Fibroblast of skin of scalp (primary cell): ENCODE data around the gene VSTM4.

ENCODE experiments used
- DNase-seq: peaks from one replicate; pipeline ENCODE4 v3.0.0-alpha.2; 2013

Gene VSTM4

DNA sequence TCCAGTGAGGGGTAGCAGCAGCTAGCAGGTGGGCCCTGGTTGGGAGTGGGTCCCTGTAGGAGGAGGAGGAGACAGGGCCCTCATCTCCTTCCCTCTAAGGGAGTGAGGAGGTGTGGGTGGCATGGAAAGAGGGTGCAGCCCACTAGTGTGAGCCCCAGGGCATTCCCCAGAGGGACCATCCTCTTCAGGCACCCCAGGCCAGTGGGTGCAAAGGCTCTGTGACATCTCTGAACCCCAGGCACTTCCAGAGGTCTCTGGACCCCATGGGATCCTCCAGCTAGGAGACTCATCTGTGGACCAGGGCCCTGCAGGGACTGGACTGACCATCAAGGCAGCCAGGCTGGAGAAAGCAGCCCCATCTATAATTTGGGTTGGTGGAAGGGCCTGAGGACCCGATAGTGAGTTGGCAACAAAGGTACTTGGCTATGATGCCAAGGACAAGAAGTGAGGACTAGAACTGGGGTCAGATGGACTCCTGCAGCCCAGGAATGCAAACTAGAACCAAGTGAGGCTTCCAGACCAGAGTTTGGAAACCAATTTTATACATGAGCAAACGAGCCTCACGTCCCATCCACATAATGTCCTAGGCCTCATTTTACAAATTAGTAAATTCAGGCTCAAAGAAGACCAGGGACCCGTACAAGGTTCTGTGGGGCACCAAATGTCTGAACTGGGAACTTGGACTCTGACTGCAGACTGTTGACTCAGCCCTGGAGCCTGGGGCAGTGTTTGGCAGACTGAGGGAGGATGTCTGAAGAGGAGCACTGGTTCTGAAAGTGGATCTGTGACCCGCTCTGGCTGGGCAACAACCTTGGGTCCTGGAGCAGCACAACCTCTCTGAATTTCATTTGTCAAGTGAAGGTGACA lies 1.4 kb upstream of the VSTM4 start:
- no peak for DNase-seq

DNA sequence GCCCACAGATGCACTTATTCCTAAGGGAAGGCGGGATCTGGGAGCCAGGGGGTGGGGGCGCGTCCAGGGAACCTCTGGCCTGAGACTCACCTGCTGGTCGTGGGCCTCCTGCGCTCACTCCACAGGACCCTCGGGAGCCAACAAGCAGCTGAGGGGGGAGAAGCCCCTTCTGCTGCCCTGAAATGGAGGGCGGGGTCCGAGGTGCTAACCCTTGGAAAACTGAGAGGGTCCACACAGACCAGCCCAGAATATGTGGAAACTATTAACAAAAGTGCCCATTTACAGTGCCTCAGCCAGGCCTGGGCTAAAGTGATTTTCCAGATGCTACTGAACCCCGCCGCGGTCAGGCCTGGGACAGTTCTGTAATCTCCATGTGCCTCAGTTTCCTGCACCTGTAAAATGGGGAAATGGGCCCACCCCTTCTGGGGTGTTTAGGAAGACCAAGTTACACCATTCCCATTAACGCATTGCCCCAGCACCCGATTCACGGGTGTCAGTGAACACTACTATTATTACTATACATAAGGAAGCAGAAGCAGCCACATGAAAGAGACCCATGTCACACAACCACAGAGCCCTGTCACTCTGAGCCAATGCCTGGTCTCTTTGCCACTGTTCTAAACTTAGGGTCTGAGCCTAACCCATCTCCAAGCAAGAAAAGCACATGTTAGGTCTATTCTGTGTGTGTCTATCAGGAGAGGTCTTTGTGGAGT lies 630 bp upstream of the VSTM4 start:
- no peak for DNase-seq

DNA sequence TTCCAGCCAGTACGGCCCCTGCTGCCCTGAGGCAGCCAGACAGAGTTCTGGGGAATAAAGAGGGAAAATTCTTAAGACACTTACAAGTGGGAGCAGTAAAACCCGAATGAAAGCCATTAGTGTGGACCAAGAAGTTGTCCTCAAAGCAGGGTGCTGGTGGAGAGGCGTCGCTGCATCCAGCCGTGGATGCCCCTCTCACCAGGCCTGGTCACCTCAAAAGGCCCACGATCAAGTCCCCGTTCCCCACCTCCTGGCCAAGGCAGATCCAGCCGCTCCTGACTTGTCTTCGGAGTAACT lies 656 bp downstream of the VSTM4 start:
- no peak for DNase-seq

DNA sequence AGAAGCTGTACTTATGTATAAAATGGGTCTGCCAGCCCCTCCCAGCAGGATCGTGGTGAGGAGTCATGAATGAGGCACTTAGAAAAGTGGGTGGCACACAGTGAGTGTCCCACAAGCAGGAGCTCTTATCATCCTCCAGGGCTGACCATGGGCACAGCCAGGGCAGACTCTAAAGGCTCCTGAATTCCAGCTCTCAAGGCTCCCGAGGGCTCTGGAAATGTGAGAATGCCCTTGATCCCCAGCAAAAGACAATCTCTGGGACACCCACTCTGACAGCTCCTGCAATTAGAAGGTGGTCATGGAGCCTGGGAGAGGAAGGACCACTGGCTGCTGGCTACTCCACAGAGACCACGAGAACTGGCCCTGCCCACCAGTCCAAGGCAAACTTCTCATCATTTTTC lies 1.6 kb downstream of the VSTM4 start:
- DNase-seq = peak; percentile 33

DNA sequence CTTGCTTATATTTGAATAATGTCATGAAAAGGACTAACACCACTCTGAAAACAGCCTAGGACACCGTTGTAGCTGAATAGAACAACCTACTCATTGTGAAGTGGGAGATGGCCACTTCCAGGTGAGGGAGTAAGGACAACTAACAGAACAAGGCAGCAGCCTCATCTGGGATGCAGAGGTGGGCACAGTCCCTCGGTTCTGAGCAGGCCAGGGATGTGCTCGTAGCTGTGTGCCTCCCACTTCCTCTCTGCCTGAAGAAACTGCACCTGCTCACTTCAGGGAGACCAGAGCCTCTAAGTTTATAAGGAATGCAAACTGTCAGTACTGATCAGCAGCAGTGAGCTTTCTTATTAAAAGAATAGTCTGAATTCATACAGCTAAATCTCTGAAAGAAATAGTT lies 2.5 kb downstream of the VSTM4 start:
- DNase-seq = no peak

DNA sequence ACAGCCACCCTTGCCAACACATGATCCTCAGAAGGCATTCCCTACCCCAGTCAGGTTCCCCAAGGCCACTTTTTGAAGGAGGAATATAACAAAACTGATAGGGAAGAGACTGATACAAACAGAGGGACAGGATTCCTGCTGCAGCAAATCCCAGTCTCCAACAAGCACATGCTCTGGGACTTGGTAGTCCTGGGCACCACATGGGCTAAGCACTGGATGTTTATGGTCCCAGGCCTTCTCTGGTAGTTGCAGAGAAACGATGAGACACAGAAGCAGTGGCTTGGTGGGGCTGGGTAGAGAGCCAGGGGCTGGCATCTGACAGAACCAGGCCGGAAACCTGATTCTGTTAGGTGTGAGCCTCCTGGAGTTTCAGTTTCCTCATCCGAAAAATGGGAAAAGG lies 3.2 kb downstream of the VSTM4 start:
- no peak for DNase-seq

DNA sequence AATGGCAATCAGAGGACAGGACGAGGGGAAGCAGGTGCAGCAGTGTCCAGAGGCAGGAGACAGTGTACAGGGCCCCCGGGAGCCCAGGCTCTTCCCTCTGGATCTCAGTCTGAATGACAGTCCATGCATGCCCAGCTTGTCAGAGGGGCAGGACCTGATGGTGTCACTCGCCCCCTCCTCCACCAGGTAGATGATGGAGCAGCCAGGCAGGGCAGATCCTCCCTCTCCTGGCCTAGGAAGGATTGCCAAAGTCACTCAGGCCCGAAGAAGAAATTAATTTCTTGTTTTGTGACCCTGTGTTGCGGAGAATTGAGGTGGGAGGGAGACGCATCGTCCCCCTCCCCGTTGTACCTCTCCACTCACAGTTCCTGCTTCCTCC lies 4.0 kb downstream of the VSTM4 start:
- no peak for DNase-seq

DNA sequence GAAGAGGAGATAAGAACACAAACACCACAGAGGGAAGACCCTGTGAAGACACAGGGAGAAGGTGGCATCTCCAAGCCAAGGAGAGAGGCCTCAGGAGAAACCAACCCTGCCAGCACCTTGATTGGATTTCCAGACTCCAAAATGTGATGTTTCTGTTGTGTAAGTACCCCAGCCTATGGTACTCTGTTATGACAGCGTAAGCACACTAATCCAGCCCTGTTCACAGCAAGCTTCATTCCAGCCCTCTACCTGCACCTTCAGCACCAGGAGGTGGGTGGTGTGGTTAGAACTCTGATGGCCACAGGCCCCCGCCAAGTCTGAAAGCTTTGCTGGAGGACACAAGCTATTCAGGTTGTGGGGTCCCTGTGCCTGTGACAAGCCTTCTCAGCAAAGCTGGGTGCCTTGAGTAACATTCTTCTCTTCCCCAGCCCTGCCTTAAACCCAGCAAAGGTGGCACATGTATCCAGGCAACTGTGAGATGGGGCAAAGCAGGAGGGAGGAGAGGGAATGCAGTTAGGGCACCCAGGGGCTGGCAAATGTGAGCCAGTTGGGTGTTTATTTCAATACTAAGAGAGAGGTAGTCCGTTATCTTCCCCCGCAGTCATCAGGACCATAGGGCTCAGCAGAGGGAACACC lies 4.5 kb downstream of the VSTM4 start:
- DNase-seq = no peak

DNA sequence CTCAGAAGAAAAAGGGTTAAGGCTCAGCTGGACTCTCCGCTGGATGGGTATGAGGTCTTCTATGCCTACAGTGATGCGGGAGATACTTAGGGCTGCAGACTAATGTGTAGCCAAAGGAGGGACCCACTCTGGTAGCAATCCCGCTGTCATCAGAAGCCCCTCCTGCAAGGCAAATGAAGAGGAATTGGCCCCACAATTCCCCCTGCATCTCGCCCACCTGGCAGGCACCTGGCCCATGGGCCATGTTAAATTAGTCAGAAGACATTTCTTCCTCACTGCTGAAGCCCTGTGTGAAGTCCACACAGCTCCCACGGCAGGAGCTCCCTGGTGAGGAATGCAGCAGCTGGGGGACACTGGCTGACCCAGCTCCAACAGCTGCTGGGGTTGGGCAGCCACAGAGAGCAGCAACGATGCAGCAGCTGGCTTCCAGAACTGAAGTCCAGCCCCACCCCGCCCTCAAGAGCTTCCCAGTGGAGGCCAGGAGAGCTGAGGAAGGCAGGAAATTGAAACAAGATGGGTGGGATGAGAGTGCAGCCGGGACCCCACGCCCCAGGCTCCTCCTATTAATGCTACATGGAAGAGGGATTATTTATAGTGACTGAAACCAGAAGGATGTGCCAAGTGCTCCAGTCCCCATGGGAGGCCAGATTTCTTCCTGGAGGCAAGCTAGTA lies 5.5 kb downstream of the VSTM4 start:
- DNase-seq = peak; percentile 95

DNA sequence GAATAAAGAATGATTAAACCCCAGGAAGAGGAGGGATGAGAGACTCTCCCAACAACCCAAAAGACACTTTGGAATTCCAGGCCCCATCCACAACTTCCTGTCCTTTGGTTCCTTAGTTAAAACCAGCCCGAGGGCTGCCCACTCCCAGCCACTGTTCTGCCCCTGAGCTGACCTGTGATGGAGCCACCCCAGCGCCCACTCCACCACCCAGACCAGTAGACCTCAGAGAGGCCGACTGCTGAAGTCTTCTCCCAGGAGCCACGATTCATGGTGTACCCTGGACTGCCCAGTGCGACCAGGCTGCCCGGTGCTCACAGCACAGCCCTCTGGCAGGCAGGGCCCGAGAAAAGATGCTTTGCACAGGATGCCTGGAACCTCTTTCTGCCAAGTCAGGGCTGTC lies 6.7 kb downstream of the VSTM4 start:
- DNase-seq = no peak

- DNase-seq = no peak
Measured at GRCh38 chr10:49107887-49108267, 7.4 kb downstream of the VSTM4 start.

- no peak for DNase-seq
Measured at GRCh38 chr10:49107111-49107886, 8.0 kb downstream of the VSTM4 start.

DNA sequence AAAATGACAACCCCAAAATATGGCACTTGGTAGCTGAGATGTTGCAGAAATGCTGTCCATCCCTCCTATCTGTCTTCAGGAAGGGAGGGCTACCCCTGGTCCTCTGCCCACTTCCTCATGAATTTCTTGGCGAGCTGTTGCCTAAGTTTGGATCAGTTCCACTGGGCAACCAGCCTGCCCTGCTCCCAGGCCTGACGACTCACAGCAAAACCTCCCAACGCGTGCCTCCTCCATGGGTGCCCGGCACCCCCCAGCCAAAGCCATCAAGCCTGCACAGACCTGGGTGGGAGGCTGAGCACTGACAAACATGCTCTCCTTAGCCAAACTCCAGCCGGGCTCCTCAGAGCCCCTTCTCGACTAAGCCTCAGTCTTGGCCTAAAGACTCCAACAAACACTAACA lies 8.9 kb downstream of the VSTM4 start:
- DNase-seq = peak; percentile 22

DNA sequence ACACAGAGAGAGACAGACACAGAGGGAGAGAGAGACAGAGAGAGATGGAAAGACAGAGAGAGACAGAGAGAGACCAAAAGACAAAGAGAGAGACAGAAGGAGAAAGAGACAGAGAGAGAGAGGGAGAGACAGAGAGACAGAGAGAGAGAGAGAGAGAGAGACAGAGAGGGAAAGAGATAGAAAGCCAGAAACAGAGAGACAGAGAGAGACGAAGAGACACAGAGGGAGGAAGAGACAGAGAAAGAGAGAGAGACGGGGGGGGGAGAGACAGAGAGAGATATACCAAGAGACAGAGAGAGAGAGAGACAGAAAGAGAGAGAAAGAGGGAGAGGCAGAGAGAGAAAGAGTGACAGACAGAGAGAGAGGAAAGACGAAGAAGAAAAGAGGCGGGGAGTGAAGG lies 10.2 kb downstream of the VSTM4 start:
- no peak for DNase-seq

- no peak for DNase-seq
Measured at GRCh38 chr10:49104323-49104722, 11.0 kb downstream of the VSTM4 start.

- no peak for DNase-seq
Measured at GRCh38 chr10:49103761-49104160, 11.6 kb downstream of the VSTM4 start.

DNA sequence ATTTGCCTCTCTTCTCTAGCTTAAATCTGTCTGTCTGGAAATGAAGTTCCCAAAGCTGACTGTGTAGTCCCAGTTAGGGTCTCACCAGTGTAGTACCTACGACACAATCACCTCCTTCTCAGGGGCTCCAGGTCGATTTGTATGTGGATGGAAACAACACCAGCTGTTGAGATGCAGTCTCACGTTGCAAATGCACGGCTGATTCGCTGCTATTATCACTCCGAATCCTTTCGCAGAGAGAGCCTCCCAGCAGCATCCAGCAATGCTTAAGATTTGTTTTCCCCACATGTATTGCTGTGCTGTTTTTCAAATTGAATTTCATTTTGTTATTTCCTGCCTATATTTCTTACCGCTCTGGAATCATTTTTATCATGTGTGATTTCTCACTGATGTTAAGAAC lies 16.3 kb downstream of the VSTM4 start:
- no peak for DNase-seq

- no peak for DNase-seq
Measured at GRCh38 chr10:49096890-49097445, 18.4 kb downstream of the VSTM4 start.

- DNase-seq = no peak
Measured at GRCh38 chr10:49094646-49095045, 20.7 kb downstream of the VSTM4 start.

- no peak for DNase-seq
Measured at GRCh38 chr10:49093922-49094321, 21.4 kb downstream of the VSTM4 start.

DNA sequence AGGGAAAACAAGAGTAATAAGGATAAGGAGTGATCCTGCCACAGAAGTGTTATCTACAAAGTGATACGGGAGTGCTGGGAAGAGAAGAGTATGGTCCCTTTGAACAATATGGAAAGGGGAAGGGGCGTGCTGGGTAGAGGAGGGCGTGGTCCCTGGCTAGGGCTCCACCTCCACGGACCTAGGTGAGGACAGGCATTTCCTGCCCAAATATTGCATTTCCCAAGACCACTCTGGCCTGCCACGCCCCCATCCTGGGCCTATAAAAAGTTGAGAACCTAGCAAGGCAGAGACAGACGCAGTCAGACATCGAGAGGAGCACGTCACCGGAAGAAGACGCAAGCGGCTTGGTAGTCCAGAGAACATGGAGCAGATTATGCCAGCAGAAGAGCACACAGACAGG lies 22.8 kb downstream of the VSTM4 start:
- DNase-seq = no peak
